Suppressor macrophage treated with lipopolysaccharide for 1 hour (primary cell): ENCODE measurements around the gene BIN1.

Source experiments
- DNase-seq, 3 donors: peaks; one replicate each; pipeline ENCODE4 v3.0.0-alpha.2; 2020 to 2022

BIN1 gene

DNA sequence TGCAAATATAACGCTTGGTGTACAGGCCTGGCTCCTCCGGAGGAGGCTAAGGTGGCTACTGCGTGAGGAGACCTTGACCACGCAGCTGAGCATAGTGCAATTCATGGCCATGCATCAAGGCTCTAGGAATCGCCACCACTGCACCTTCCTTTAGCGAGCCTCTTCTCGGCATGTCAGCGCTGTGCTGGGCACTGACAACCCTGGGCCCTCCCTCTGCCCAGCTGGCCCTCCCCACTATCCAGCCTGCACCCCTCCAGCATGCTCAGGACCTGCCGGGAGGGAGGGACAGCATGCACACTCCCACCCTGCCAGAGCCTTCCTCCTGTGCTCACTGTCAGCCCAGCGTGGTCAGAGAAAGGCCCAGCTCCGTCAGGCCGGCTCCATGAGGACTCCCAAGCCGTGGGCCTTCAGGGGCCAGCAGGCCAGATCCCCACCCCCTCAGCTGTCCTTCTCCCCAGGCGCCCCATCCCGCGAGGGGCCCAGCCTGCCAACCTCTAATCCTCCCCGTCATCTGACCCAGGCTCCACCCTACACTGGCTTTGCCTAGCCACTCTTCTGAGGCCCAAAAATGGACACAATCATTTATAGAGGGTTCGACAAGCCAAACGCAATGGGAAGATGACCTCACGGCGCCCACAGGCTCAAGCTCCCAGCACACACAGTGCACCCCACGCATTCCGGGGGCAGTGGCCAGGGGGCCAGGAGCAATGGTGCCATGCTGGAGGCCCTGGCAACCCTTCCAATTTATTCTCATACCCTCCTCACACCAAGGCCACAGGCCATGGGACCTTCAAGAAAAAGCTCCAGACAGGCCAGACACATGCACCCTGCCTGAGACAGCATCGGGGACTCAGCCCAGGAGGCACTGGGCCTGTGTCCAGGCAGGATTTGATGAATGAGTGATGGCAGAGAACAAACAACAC, 3.5 kb downstream of the BIN1 start:
- no peak for DNase-seq

DNA sequence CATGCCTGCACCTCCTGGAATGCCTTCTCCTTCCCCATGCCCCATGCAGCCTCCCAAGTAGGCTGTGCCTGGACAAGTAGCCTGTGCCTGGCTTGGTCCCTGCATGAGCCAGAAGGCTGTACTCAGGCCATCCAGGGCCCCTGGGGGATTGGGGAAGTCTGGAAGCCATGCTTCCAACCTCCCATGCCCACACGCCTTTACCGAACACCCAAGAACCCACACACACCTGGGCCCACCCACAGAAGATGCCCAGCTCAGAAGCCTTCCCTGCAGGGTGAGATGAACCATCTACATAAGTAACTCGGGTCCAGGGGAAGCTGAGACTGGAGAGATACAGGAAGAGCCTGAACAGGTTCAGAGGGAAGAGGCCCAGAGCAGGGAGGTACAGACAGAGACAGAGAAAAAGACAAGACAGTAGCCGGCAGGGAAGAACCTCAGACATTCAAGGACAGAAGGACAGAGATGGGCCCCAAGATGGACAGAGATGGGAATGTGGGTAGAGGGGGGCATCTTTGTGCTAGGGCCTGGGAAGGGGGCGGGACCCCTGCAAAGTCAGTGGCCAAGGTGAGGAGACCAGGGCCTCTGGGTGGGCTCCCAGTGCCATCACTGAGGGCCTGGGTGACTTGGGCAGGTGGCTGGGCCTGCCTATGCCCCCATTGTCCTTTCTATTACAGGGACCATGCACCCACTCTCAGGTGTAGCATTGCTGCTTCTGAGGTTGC, 4.3 kb downstream of the BIN1 start:
- no peak for DNase-seq

DNA sequence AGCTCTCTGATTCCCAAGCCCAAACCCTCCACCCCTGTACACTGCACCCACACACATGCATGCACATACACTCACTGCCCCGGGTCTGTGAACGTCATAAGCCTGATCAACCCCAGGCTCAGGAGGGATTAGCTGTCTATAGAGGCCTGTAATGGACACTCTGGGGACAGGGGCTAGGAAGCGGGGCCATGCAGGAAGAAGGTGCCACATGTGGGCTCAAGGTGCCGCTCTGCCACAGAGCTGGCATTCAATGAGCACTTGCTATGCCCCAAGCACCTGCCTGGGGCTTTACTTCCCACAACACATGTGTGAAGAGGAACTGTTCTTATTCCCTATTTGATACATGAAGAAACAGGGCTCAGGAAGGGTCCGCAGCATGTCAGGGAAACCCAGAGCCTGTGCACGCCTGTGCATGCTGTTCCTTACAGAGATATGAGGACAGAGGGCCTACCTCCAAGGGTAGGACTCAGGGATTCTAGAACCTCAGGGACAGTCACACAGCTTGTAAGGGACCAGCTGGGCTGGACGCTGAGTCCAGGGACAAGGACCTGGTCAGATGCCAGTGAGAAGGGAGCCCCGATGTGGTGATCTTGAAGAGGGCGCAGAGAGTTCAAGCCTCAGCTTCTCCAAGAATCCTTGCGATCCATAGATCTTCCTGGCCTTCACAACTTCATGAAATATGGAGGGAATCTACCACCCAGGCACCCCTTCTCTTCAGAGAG, 5.0 kb downstream of the BIN1 start:
- no peak for DNase-seq

DNA sequence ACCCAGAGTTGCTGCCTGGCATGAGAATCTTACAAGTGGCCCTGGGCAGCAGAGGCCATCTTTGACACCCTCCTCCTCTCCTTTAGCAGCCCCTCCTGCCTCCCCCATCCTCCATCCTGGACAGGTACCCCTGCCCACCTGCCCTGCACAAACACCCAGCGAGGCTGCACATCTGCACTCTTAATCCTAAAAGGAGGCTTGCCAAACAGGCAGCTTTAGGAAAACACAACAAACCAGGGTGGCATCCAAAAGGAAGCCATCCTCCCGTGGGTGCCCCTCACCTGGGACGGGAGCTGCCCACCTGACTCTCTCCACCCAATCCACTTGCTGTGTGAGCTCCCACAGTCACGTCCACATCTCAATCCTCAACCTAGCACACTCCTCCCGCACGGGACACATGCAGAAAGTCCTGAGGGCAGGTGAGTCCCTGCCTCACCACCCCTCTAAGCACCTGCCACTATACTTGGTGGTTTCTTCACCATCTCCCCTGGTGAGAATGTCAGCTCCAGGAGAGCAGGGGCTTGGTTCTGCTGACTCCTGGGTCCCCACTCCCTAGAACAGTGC, 5.8 kb downstream of the BIN1 start:
- DNase-seq = no peak

DNA sequence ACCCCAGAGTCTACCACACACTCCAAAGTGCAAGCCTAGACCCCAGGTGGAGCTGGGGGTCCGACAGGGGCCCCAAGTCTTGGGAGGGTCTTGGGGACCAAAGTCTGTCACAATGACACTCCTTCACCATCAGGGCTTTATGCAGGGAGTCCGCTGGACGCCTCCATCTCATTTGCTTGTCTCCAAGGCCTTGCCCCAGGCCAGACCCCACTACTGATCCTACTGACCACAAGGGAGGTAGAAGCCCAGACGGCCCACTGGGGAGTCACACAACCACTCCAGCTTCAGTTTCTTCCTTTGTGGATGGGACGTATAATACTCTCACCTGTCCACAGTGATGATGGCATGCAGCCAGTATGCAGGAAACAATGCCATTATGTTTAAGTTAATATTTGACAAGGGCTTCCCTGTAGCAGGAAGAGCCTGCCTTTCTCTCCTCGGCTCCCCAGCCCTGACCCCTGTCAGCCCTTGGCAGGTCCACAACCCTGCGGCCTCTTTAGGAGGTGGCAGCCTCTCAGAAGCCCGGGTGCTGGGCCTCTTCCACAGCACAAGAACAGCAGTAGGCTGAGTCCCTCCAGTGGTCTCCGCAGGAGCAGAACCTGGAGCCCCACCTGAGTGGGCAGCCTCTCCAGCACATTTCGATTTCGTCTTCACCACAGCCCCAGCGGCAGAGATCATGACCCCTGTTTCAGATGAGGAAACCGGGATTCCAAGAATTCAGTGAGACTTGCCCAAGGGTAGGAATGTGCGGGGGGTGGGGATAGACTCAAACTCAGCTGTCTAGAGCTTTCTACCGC, 6.5 kb downstream of the BIN1 start:
- DNase-seq = no peak

DNA sequence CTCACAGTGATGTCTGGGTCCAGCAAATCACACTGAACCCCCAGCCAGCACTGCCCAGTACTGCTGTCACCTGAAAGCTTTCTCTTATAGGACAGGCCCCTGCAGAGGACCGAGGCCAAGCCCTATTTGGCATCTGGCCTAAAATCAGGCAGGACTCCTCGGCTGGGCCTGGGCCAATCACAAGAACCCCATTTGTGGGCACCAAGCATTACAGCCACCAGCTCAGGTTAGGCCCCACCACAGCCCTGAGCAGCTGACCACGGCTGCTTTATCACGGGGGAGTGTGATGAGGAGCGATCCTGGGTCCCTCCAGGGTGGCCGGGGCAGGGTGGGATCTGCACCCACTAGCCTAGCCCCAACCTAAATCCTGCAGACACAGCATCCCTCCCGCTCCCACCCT, 8.2 kb downstream of the BIN1 start:
- no peak for DNase-seq

DNA sequence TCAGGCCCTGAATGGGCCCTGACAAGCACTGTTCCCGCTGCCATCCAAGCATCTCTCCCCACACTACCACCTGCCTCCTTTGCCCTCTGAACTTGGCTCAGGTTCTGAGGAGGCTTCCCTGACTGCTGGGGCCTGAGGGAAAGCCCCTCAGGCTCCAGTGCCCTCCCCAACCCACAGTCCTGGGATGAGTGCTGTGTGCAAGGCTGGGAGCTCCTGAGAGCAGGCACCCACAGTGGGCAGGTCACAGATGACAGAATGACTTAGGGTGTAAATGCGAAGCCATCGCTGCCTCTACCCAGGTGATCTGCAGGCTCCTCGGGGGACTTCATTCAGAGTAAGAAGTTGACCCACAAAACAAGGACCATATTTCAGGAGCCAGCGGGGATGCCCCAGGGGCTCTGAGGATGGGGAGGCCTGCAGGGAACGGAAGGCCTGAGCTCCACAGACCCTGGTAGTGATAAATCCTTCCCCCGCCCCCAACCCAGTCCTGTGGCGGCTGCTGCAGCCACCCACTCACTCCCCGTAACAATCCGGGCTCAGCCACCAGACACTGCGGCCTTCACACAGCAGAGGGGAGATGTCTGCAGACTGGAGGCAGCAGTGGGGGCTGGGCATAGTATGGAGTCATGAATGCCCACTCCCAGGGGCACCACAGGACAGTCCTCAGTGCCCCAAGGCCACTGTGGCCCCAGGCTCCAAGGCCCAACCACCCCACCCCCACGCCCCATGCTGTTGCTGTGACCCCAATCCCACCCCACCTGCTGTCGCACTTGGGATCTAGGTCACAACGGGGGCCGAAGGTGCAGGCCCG, 8.9 kb downstream of the BIN1 start:
- DNase-seq = no peak

DNA sequence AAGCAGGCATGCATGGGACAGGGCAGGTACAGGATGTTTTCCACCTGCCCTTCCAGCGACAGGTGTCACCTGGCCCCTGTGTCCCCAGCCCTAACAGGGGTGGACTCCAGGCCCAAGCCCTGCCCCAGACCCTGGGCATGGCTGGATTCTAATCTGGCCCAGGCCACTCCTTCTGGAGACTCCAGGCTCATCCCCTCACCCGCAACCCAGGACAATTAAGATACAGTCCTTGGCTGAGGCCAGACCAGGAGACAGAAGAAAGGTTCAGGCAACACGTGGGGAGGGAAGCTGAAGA, 9.5 kb downstream of the BIN1 start:
- DNase-seq = no peak

DNA sequence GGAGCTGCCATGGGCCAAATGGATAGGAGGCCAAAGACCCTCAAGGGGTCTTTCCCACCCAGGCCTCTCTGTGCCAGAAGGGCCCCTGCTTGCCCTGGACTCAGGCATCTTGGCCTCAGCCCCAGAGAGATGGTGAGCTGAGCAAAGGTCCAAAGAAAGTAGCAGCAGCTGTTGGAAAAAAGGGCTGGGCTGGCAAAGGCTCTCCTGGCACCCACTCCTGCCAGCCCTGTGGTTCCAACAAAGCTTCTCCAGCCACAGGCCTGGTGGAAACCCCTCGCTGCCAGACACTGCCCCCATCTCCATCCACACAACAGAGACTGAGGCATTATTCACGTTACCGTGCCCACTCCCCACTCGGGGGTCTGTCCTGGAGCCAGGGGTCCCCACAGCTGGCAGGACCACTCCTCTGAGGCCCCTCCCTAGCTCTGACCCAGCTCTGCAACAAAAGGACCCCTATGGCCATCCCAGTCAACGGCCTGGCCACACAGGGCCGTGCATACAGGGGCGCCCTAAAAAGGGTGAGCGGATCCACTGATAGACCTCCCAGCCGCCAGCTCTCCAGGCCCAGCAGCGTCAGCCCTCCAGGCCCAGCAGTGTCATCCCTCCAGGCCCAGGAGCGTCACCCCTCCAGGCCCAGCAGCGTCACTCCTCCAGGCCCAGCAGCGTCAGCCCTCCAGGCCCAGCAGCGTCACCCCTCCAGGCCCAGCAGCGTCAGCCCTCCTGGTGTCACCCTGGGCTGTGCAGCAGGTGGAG, 10.1 kb downstream of the BIN1 start:
- no peak for DNase-seq

DNA sequence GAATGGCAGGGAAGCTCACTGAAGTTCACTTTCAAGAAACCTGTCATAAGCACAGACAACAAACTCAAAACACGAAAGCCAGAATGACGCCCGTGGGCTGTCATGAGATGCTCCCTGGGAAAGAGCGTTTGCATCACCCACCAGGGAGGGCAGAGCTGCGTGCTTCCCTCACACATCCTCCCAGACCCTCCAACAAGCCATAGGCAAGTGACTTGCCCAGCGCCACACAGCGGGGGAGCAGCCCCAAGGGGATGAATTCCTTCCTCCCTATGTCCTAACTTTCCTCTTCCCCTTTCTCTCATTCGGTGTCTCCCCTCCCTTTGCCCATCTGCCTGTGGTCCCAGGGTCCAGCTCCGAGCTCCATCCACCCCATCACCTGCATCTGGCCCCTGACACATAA, 10.7 kb downstream of the BIN1 start:
- DNase-seq = peak in 2 of 3 donors; percentile 11 to 29

DNA sequence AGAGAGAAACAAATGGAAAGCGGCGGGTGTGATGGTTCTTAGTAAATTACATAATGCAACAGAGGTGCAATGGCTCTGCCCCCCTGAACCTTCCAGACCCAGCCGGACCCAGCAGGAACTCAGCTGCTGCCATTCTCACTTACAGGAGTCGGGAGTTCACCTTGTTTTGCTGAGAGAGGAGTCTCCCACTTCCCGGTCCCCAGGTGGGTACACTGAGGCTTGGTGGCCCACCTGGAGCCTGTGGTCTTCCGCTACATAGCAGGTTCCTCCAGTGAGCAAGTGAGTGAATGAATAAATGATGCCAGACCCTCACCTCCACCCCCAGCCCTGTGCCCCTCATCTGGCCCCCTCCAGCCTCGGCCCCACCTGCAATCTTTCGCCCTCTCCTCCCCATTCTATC, 11.2 kb downstream of the BIN1 start:
- DNase-seq = no peak

DNA sequence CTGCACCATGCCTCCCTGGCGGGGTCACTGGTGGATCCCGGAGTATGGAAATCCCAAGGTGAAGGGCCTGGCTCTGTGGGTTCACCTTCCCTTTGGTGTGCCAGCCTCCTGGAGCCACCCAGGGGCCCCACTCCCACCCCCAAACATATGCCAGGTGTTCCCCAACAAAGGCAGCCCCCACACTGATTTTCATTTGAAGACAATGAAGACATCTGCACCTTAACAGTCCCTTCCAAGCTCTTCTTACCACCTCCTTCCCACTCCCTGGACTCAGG, 11.7 kb downstream of the BIN1 start:
- DNase-seq = no peak

DNA sequence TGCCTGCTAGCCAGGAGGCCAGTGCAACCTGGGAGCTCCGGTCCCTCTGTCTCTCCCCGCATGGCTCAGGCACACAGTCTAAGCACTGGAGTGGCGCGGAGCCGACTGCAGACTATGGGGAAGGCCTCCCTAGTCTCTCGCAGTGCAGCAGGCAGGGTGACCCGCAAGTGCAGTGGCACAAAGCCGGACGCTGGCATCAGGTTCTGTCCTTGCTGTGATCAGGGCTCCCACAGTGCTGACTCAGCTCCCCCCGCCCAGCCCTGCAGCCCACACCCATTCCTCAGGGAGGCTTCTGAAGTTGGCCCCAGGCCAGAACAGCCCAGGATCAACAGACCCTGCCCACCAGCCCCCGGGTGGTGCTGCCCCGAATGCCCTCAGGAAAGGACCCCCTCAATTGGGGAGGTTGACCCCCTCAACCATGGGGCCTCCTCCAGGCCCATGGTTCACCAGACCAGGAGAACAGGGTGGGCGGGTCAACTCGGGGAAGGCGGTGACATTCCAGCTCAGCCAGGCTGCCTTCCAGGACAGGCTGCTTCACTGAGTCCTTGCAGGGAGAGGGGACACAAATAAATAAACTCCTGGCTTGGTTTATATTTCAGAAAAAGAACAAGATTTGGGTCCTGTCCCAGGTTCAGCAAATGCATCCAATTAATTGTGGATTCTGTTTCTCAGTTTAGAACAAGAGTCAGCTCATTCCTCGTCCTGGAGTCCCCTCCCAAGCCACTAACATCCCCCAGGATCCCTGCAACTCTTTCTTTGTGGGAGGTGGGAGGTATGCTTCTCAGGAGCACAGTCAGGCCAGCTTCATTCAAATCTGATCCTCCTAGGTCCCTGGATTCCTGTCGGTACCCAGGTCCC, 12.2 kb downstream of the BIN1 start:
- DNase-seq = no peak

DNA sequence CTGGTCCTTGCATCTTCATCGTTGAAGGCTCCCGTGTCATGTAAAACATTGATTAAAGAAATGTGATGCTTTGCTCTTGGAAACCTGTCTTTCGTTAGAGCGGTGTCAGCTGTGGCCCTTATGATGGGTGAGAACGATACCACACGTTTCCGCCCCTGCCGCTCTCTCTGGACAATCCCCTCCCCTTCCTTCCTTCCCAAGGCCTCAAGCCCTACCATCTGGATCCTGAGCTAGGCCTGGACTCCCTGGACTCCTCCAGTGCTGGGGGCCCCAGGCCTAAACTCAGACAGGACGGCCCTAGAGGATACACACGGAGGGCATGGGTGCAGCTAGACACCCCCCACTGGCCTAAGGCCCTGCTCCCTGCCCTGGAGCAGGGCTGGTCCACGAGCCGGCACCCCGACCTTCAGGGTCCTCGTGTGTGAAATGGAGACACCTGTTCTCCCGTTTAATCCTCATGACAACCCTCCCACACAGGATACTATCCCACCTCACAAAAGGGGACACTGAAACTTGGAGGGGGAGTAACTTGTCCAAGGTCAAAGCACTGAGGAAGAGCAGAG, 13.2 kb downstream of the BIN1 start:
- no peak for DNase-seq

DNA sequence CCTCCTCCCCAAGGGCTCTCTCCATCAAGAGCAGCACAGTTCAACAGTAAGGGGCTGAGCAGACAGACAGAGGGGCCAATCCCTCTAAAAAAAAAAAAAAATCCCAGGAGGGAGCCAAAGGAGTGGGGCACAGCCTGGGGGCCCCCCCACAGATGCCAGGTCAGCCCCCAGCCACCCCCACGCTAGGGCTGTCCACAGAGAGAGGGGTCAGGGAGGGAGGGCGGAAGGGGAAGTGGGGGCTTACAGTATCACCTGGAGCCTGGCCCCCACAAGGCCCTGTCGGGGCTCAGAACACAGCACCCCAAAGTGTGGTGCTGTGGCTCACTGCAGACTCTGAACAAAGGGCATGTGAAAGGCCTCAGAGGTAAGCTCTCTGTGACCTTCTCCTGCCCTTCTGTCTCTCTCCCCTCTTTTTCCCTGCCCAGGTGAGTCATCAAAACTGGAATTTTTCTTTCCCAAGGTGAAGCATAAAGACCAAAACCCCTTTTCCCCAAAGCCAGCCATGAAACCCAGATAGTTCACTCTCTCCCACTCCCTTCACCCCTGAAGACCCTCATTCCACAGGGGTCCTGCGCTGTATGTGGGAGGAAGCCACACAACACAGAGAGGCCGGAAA, 13.9 kb downstream of the BIN1 start:
- no peak for DNase-seq

DNA sequence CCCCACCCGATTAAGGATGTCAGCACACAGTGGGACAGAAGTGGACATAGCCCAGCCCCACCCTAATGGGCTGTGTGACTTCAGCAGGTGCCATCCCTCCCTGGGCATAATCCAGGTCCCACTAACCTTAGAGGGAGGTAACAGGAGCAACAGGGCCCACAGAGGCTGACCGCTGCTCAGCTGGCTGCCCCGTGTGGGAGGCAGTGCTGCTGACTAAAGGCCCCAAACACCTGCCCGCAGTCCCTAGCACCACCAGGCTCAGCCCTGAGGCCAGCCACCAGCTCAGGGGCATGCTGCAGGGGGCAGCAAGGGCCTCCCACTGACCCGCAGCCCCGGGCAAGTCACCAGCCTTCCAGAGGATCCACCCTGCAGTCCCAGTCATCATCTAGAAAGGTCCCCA, 14.6 kb downstream of the BIN1 start:
- no peak for DNase-seq

DNA sequence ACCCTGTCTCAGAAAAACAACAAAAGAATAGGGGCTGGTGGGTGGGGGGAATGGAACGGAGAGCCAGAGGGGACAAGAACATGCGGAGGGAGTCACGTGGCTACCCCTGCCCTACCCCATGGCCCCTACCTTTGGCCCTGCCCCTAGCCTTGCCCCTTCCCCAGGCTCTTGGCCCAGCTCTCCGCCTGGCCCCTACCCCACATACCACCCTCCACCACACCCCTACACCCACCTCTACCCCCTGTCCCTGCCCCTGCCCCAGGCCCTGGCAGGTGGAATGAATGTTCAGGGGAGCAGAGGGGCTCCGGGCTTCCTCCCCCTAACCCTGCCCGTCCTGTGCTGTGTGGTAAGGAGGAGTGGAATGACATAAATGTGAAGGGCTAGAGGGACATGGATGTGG, 15.1 kb downstream of the BIN1 start:
- DNase-seq = no peak

DNA sequence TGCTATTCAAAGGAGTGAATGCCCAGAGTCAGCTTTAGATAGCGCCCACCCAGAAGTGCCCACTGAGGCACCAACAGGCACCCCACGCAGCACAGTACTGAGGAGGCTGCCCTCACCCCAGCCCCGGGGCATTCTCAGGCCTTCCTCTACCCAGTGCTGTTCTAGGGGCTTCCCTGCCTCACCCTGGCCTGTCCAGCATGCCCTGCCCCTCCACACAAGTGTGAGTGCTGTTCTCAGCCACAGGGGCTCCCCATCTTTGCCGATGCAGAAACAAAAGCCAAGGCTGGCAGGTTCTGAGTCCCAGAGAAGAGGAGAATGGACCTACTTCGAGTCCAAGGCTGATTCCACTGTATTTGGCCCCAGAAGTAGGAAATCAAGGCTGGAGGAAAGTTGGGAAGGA, 15.8 kb downstream of the BIN1 start:
- DNase-seq = no peak
